ENCODE measurements around the gene SLC25A21. TPM values are rescaled to one million over a fixed set of nuclear protein-coding genes. Genes with fewer than 3 reads are reported as not detected.
"Not testable (repeated sequence)": the region's sequence is repeated elsewhere in the genome, so short reads cannot be mapped to it uniquely, and the experiment has no call there.

The SLC25A21 gene
- total and polyA plus RNA-seq, 10 donors = 0.06 to 1.1 (median 0.22) TPM; not detected in 2

DNA sequence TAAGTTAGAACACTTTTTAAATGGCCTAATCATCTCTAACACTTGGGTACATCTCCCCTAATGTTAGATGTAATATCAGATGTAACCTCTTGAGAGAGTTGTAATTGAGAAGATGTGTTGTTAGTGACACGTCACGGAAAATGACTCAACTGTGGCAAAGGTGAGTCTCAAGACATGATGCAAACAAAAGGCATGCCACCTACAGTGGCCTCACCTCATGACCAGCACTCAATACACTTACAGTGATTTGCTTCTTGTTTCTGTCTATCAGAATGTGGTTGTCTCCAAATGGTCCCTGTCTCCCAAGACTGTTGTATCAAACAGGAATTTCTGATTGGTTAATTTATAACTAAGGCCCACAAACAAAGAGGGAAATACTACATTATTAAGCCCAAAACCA lies 91.2 kb downstream of the SLC25A21 start:
- Histone ChIP-seq H3K36me3 (no peaks in the 10 kb centered on the region), H3K27ac (no peak overlapping the region), H3K27me3 (replicated peaks in 1 of 7) (no peaks in the 10 kb centered on the region), H3K4me1 (no peaks in the 10 kb centered on the region), H3K9me3 (no peaks in the 10 kb centered on the region), H3K4me3 (no peak overlapping the region)
- TF ChIP-seq, protein P1, sequence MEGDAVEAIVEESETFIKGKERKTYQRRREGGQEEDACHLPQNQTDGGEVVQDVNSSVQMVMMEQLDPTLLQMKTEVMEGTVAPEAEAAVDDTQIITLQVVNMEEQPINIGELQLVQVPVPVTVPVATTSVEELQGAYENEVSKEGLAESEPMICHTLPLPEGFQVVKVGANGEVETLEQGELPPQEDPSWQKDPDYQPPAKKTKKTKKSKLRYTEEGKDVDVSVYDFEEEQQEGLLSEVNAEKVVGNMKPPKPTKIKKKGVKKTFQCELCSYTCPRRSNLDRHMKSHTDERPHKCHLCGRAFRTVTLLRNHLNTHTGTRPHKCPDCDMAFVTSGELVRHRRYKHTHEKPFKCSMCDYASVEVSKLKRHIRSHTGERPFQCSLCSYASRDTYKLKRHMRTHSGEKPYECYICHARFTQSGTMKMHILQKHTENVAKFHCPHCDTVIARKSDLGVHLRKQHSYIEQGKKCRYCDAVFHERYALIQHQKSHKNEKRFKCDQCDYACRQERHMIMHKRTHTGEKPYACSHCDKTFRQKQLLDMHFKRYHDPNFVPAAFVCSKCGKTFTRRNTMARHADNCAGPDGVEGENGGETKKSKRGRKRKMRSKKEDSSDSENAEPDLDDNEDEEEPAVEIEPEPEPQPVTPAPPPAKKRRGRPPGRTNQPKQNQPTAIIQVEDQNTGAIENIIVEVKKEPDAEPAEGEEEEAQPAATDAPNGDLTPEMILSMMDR (IDR thresholded peaks at IDR 0.05 in 8 of 11, conservative IDR thresholded peaks at IDR 0.05 in 3 of 11) = no peak
- TF ChIP-seq POLR2A (IDR thresholded peaks at IDR 0.05) (no peak), POLR2AphosphoS5 (IDR thresholded peaks at IDR 0.05) (no peak)
- no peak for DNase-seq
- 91 to 97% (median 95%) methylated on average over 2 of the region's 2 CpGs for WGBS, 5 donors
- intact Hi-C loops (cut with DNase I; ENCODE audit: low total_unique reads) = no loop called here

GRCh38 chr14:37078131-37078530 lies 94.3 kb downstream of the SLC25A21 start:
- no peak for DNase-seq
- TF ChIP-seq, protein P1 (IDR thresholded peaks at IDR 0.05 in 8 of 11, conservative IDR thresholded peaks at IDR 0.05 in 3 of 11) = no peak
- TF ChIP-seq POLR2A (IDR thresholded peaks at IDR 0.05) (no peak), POLR2AphosphoS5 (IDR thresholded peaks at IDR 0.05) (no peak)
- no peaks in the 10 kb centered on the region for H3K36me3 ChIP-seq
- no peaks in the 10 kb centered on the region for H3K9me3 ChIP-seq
- intact Hi-C loops (cut with DNase I; ENCODE audit: low total_unique reads) = no loop called here
- no peaks in the 10 kb centered on the region for H3K27me3 ChIP-seq (replicated peaks in 1 of 7)
- 51 to 85% (median 61%) methylated on average over 2 of the region's 2 CpGs for WGBS, 5 donors
- no peak overlapping the region for H3K4me3 ChIP-seq
- no peaks in the 10 kb centered on the region for H3K4me1 ChIP-seq
- H3K27ac ChIP-seq = no peak overlapping the region

- DNase-seq; H3K4me3 ChIP-seq; H3K9me3 ChIP-seq; H3K4me1 ChIP-seq; H3K27ac ChIP-seq; H3K36me3 ChIP-seq; H3K27me3 ChIP-seq (replicated peaks in 1 of 7); intact Hi-C loops (cut with DNase I; ENCODE audit: low total_unique reads): not testable (repeated sequence)
- 64 to 78% (median 71%) methylated on average over 4 of the region's 4 CpGs for WGBS, 5 donors
Observed at GRCh38 chr14:37074320-37074719, 98.1 kb downstream of the SLC25A21 start.

GRCh38 chr14:37063467-37064240 lies 108.8 kb downstream of the SLC25A21 start:
- H3K36me3 ChIP-seq = no peaks in the 10 kb centered on the region
- no peaks in the 10 kb centered on the region for H3K9me3 ChIP-seq
- TF ChIP-seq POLR2A (IDR thresholded peaks at IDR 0.05) = no peak
- TF ChIP-seq, protein P1 (IDR thresholded peaks at IDR 0.05 in 8 of 11, conservative IDR thresholded peaks at IDR 0.05 in 3 of 11) = no peak
- TF ChIP-seq POLR2AphosphoS5 (IDR thresholded peaks at IDR 0.05) = no peak
- WGBS, 5 donors = 65 to 73% (median 67%) methylated on average over 4 of the region's 4 CpGs
- H3K4me1 ChIP-seq = no peaks in the 10 kb centered on the region
- no peaks in the 10 kb centered on the region for H3K27me3 ChIP-seq (replicated peaks in 1 of 7)
- H3K27ac ChIP-seq = no peak overlapping the region
- intact Hi-C loops (cut with DNase I; ENCODE audit: low total_unique reads) = no loop called here
- no peak overlapping the region for H3K4me3 ChIP-seq
- no peak for DNase-seq
